ENCODE data around the gene SSBP4. TPM values are rescaled to one million over a fixed set of nuclear protein-coding genes. Genes with fewer than 3 reads are reported as not detected.

The SSBP4 gene
- total and polyA plus RNA-seq, 4 donors, result 31.7 to 95.3 (median 72.4) TPM

DNA sequence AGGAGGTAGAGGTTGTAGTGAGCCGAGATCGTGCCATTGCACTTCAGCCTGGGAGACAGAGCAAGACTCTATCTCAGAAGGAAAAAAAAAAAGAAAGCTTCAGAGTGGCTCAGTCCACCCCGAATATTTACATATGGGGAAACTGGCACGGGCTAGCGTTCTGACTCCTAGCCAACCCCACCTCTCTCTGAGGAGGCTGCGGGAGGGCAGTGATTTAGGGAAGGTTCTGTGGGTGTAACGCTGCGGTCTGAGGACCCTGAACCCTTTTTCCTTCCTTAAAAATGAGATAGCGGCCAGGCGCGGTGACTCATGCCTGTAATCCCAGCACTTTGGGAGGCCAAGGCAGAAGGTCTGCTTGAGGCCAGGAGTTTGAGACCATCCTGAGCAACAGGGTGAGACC is 26.8 kb upstream of the SSBP4 start:
- WGBS, 2 donors, result 17 to 44% methylated on average over 11 of the region's 11 CpGs
- no peak overlapping the region for H3K4me3 ChIP-seq
- H3K9ac ChIP-seq (ENCODE audit: insufficient read depth in 1 of 2, low read length in 2 of 2), result no peak overlapping the region
- ATAC-seq (ENCODE audit: insufficient read depth, low FRiP score) (no peak), DNase-seq (no peak)
- peaks cover 0 to 2% (median 0%) of the 10 kb centered on the region in 3 donors for H3K27me3 ChIP-seq (ENCODE audit: control insufficient read depth in 3 of 3, insufficient read depth in 3 of 3, low read length in 2 of 3)
- H3K4me1 ChIP-seq (ENCODE audit: control insufficient read depth in 5 of 5, insufficient read depth in 5 of 5, low read length in 5 of 5), result peaks cover 0 to 9% (median 0%) of the 10 kb centered on the region in 5 donors
- peak overlapping the region in 1 of 2 donors; percentile 71 for H3K27ac ChIP-seq (ENCODE audit: low read depth in 1 of 2, low read length in 1 of 2)
- TF ChIP-seq, protein P1, sequence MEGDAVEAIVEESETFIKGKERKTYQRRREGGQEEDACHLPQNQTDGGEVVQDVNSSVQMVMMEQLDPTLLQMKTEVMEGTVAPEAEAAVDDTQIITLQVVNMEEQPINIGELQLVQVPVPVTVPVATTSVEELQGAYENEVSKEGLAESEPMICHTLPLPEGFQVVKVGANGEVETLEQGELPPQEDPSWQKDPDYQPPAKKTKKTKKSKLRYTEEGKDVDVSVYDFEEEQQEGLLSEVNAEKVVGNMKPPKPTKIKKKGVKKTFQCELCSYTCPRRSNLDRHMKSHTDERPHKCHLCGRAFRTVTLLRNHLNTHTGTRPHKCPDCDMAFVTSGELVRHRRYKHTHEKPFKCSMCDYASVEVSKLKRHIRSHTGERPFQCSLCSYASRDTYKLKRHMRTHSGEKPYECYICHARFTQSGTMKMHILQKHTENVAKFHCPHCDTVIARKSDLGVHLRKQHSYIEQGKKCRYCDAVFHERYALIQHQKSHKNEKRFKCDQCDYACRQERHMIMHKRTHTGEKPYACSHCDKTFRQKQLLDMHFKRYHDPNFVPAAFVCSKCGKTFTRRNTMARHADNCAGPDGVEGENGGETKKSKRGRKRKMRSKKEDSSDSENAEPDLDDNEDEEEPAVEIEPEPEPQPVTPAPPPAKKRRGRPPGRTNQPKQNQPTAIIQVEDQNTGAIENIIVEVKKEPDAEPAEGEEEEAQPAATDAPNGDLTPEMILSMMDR (IDR thresholded peaks at IDR 0.05; ENCODE audit: control extremely low read depth, extremely low read depth), result no peak
- H3K9me3 ChIP-seq (ENCODE audit: control insufficient read depth in 4 of 4, insufficient read depth in 3 of 4, low read length in 3 of 4), result peaks cover 0 to 3% (median 0%) of the 10 kb centered on the region in 4 donors
- peaks cover 0 to 13% (median 0%) of the 10 kb centered on the region in 4 donors for H3K36me3 ChIP-seq (ENCODE audit: control insufficient read depth in 4 of 4, insufficient read depth in 4 of 4, low read length in 4 of 4)

DNA sequence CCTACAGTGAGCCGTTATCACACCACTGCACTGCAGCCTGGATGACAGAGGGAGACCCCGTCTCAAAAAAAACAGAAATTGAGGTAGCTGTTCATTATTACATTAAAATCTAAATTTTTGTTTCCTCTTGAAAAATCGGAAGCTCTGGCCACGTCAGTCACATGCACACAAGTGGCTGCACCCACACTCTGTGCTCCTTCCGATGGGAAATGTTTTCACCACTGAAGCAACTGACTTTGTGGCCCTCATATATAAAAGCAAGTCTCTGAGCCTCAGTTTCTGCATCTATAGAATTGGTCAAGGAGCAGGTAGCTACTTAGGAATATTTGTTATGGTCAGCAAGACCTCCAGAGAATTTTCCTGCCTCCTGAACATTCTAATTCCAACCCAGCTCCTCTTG is 26.3 kb upstream of the SSBP4 start:
- H3K4me1 ChIP-seq (ENCODE audit: control insufficient read depth in 5 of 5, insufficient read depth in 5 of 5, low read length in 5 of 5), result peaks cover 0 to 10% (median 0%) of the 10 kb centered on the region in 5 donors
- no peak overlapping the region for H3K9ac ChIP-seq (ENCODE audit: insufficient read depth in 1 of 2, low read length in 2 of 2)
- 30 to 46% methylated on average over 5 of the region's 5 CpGs for WGBS, 2 donors
- peaks cover 0 to 2% (median 0%) of the 10 kb centered on the region in 3 donors for H3K27me3 ChIP-seq (ENCODE audit: control insufficient read depth in 3 of 3, insufficient read depth in 3 of 3, low read length in 2 of 3)
- H3K27ac ChIP-seq (ENCODE audit: low read depth in 1 of 2, low read length in 1 of 2), result peak overlapping the region in 1 of 2 donors; percentile 71
- no peak for ATAC-seq (ENCODE audit: insufficient read depth, low FRiP score)
- no peak overlapping the region for H3K4me3 ChIP-seq
- H3K36me3 ChIP-seq (ENCODE audit: control insufficient read depth in 4 of 4, insufficient read depth in 4 of 4, low read length in 4 of 4), result peaks cover 0 to 12% (median 0%) of the 10 kb centered on the region in 4 donors
- TF ChIP-seq, protein P1 (IDR thresholded peaks at IDR 0.05; ENCODE audit: control extremely low read depth, extremely low read depth), result no peak
- peaks cover 0 to 3% (median 0%) of the 10 kb centered on the region in 4 donors for H3K9me3 ChIP-seq (ENCODE audit: control insufficient read depth in 4 of 4, insufficient read depth in 3 of 4, low read length in 3 of 4)
- no peak for DNase-seq

DNA sequence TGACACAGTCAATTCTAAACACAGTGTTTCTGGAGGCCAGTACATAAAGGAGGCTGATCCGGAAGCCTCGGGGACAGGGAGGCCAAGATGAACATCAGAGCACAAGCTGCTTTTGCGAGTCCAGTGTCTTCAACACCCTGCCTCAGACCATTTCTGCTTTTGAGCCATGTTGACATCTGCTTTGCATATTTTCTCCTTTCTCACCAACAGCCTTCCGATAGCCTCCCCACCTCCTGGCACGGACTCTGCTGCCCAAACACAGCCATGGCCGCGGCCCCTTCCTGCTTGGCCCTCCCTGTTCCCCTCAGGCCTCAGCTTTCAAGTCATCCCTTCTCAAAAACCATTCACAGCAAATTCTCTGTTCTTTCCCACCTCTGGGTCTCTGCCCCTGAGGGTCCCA is 25.4 kb upstream of the SSBP4 start:
- TF ChIP-seq, protein P1 (IDR thresholded peaks at IDR 0.05; ENCODE audit: control extremely low read depth, extremely low read depth), result no peak
- peak overlapping the region in 1 of 2 donors; percentile 55 for H3K27ac ChIP-seq (ENCODE audit: low read depth in 1 of 2, low read length in 1 of 2)
- DNase-seq (no peak), ATAC-seq (ENCODE audit: insufficient read depth, low FRiP score) (no peak)
- peaks cover 0 to 6% (median 0%) of the 10 kb centered on the region in 5 donors for H3K4me1 ChIP-seq (ENCODE audit: control insufficient read depth in 5 of 5, insufficient read depth in 5 of 5, low read length in 5 of 5)
- H3K4me3 ChIP-seq, result no peak overlapping the region
- H3K9ac ChIP-seq (ENCODE audit: insufficient read depth in 1 of 2, low read length in 2 of 2), result no peak overlapping the region
- WGBS, 2 donors, result 39 to 46% methylated on average over 7 of the region's 7 CpGs
- H3K36me3 ChIP-seq (ENCODE audit: control insufficient read depth in 4 of 4, insufficient read depth in 4 of 4, low read length in 4 of 4), result peaks cover 0 to 6% (median 0%) of the 10 kb centered on the region in 4 donors
- peaks cover 0 to 2% (median 0%) of the 10 kb centered on the region in 3 donors for H3K27me3 ChIP-seq (ENCODE audit: control insufficient read depth in 3 of 3, insufficient read depth in 3 of 3, low read length in 2 of 3)
- no peaks in the 10 kb centered on the region for H3K9me3 ChIP-seq (ENCODE audit: control insufficient read depth in 4 of 4, insufficient read depth in 3 of 4, low read length in 3 of 4)
